Measurements from ENCODE around the gene RYR1.
A peak's percentile ranks its signal among the peaks of the same experiment; 100 is the strongest.

Gene RYR1

GRCh38 chr19:38441657-38442348, 8.3 kb downstream of the RYR1 start:
- Histone ChIP-seq H3K4me3 (ENCODE audit: low read depth, low read length) (no peak overlapping the region), H3K4me1 (no peaks in the 10 kb centered on the region), H3K9me3 (no peaks in the 10 kb centered on the region), H3K27me3 (no peaks in the 10 kb centered on the region), H3K36me3 (no peaks in the 10 kb centered on the region)
- TF ChIP-seq CTCF (IDR thresholded peaks at IDR 0.05; ENCODE audit: low read depth, low read length) = 0 out of 2 replicates have a peak, but pooled peaks have one; percentile 2
- no peak for DNase-seq

DNA sequence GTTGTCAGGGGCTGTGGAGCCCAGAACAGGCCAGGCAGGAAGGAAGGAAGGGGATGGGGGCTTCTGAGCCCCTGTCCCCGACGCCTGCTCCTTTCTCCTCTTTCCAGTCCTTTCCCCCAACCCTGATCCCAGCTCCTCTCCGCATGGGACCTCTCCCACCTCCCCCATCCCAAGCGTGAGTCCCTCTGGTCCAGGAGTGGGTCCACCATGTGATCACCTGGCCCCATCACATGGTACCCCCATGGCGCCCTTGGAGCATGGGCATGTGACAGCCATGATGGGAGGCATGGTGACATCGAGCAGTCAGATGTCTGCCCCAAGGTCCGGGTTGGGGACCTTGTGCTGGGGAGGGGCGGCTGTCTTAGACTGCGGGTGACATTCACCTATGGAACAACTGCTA, 9.2 kb downstream of the RYR1 start:
- Histone ChIP-seq H3K4me3 (ENCODE audit: low read depth, low read length) (no peak overlapping the region), H3K4me1 (no peaks in the 10 kb centered on the region), H3K36me3 (no peaks in the 10 kb centered on the region), H3K27me3 (no peaks in the 10 kb centered on the region), H3K9me3 (no peaks in the 10 kb centered on the region)
- no peak for DNase-seq
- no peak for TF ChIP-seq CTCF (IDR thresholded peaks at IDR 0.05; ENCODE audit: low read depth, low read length)

- Histone ChIP-seq H3K4me1 (no peaks in the 10 kb centered on the region), H3K27me3 (no peaks in the 10 kb centered on the region), H3K9me3 (no peaks in the 10 kb centered on the region), H3K36me3 (no peaks in the 10 kb centered on the region), H3K4me3 (ENCODE audit: low read depth, low read length) (no peak overlapping the region)
- DNase-seq = no peak
- TF ChIP-seq CTCF (IDR thresholded peaks at IDR 0.05; ENCODE audit: low read depth, low read length) = no peak
Measured at GRCh38 chr19:38443458-38443999, 10.0 kb downstream of the RYR1 start.

DNA sequence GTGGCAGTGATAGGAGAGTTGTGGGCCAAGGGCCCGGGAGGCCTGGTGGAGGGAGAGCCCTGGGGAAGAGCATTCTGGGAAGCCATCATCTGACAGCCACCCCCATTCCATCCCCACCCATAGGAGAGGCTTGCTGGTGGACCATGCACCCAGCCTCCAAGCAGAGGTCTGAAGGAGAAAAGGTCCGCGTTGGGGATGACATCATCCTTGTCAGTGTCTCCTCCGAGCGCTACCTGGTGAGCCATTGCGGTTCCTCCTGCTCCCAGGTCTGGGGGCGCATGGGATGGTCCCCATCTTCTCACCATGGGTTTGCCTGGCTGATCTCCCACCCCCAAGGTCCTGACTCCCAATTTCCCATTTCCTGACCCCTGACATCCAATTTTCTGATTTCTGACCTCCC, 10.5 kb downstream of the RYR1 start:
- H3K4me1 ChIP-seq = no peaks in the 10 kb centered on the region
- H3K9me3 ChIP-seq = no peaks in the 10 kb centered on the region
- no peaks in the 10 kb centered on the region for H3K27me3 ChIP-seq
- TF ChIP-seq CTCF (IDR thresholded peaks at IDR 0.05; ENCODE audit: low read depth, low read length) = no peak
- H3K36me3 ChIP-seq = no peaks in the 10 kb centered on the region
- H3K4me3 ChIP-seq (ENCODE audit: low read depth, low read length) = no peak overlapping the region
- no peak for DNase-seq

DNA sequence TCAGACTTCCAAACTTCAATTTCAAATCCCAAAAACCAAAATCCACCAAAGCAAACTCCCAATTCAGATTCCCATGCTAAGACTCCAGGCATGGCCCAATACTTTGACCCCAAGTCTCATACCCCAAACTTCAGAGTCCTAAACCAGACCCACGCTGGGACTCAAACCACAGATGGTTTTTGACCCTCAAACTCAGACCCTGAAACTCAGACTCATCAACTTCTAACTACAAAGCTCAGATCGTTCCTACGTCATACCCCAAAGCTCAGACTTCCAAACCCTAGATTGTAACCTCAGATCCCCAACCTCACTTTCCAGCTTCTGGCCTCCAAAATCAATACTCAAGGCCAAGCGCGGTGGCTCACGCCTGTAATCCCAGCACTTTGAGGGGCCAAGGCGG, 11.9 kb downstream of the RYR1 start:
- no peaks in the 10 kb centered on the region for H3K27me3 ChIP-seq
- no peak overlapping the region for H3K4me3 ChIP-seq (ENCODE audit: low read depth, low read length)
- TF ChIP-seq CTCF (IDR thresholded peaks at IDR 0.05; ENCODE audit: low read depth, low read length) = no peak
- no peaks in the 10 kb centered on the region for H3K4me1 ChIP-seq
- H3K9me3 ChIP-seq = no peaks in the 10 kb centered on the region
- DNase-seq = no peak
- no peaks in the 10 kb centered on the region for H3K36me3 ChIP-seq

DNA sequence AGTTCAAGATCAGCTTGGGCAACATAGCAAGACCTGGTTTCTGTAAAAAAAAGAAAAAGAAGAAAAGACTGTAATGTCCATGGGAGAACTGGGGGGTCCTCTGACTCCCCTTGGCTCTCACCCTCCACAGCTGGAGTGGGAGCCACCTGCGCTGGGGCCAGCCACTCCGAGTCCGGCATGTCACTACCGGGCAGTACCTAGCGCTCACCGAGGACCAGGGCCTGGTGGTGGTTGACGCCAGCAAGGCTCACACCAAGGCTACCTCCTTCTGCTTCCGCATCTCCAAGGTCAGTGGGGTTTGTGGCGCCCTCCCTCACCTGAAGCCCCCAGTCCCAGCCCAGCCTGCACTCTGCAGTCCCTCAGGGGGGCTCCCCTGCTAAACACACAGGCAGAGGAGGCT, 14.7 kb downstream of the RYR1 start:
- H3K4me1 ChIP-seq = no peaks in the 10 kb centered on the region
- no peaks in the 10 kb centered on the region for H3K27me3 ChIP-seq
- no peak for DNase-seq
- H3K4me3 ChIP-seq (ENCODE audit: low read depth, low read length) = no peak overlapping the region
- peaks cover 3% of the 10 kb centered on the region; the same call in 1 of the 2 replicates for H3K9me3 ChIP-seq
- no peak for TF ChIP-seq CTCF (IDR thresholded peaks at IDR 0.05; ENCODE audit: low read depth, low read length)
- H3K36me3 ChIP-seq = no peaks in the 10 kb centered on the region
